GM21723 (cell line): ENCODE measurements around the gene LYPLA2.

Experiments
- ATAC-seq: cut with Tn5 transposase; IDR thresholded peaks from one replicate; pipeline ENCODE4 v1.9.1; 2021; ENCODE audit warnings: mild to moderate bottlenecking, moderate library complexity; ENCODE audit not compliant: unreplicated experiment

Gene LYPLA2

DNA sequence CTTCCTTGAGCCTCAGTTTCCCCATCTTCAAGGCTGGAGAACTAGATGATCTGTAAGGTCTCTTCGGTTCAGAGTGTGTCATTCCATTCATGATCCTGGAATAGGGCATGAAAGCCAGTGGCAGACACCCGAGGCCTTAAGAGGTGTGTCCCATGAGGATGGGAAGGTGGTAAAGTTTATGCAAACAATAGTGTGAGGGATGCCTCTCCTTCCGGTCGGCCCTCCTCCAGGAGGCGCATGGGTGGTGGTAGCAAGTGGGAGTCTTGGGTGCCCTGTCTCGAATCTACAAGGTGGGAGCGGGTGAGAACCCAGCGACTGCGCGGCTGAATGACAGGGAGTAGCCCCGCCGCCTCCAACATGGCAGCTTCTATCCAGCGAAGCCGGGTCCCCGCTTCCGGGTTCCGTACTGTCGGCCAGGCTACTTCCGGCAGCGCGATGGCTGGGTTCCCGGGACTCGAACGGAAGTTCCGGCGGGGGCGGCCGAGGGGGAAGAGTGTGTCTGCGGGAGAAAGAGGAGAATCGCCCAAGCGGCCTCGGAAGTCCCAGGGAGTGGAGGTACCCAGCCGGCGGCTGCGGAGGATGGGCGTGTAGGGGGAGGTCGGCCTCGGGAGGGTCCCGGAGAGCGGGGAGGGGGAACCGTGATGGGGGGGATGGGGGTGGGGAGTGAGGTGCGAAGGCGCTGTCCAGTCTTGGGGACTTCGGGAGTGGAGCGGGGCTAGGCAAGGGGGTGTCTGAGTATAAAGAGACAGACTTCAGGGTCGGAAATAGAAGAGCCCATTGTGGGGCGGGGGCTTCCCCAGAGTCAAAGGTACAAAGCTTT, at the start of gene LYPLA2:
Gene LYPLA2, plus strand, starts transcription at position 450 of the 820 bp plus-strand sequence. CDS start 1,538 bp downstream, outside the sequence.
- peak; percentile 69 for ATAC-seq

DNA sequence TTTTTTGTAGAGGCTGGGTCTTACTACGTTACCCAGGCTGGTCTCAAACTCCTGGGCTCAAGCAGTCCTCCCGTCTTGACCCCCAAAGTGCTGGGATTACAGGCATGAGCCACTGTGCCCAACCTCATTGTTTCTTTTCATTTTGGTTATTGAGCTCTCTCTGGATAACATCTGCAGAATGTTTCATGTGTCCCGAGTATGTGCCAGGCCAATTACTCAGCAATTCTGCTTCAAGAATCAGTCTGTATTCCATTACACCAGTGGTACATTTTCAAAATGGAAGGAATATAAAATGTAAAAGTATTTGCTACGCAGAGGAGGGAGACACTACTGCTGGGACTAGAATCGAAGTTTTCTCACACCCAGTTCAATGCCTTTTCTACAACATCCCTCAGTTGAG, 49.3 kb upstream of the LYPLA2 start:
- no peak for ATAC-seq

GRCh38 chr1:23742670-23743286, 48.2 kb upstream of the LYPLA2 start:
- ATAC-seq = no peak

- peak; percentile 79 for ATAC-seq
Observed at GRCh38 chr1:23743287-23744152, 47.4 kb upstream of the LYPLA2 start, which contains the start of gene ELOA. Gene ELOA, plus strand, starts transcription at chr1:23743471. Its CDS starts 33 bp downstream, at chr1:23743504.

- no peak for ATAC-seq
Observed at GRCh38 chr1:23745515-23745914, 45.4 kb upstream of the LYPLA2 start.

- no peak for ATAC-seq
Observed at GRCh38 chr1:23748016-23748415, 42.9 kb upstream of the LYPLA2 start.

- no peak for ATAC-seq
Observed at GRCh38 chr1:23751050-23751814, 39.7 kb upstream of the LYPLA2 start.

- no peak for ATAC-seq
Observed at GRCh38 chr1:23751815-23752200, 39.1 kb upstream of the LYPLA2 start.

DNA sequence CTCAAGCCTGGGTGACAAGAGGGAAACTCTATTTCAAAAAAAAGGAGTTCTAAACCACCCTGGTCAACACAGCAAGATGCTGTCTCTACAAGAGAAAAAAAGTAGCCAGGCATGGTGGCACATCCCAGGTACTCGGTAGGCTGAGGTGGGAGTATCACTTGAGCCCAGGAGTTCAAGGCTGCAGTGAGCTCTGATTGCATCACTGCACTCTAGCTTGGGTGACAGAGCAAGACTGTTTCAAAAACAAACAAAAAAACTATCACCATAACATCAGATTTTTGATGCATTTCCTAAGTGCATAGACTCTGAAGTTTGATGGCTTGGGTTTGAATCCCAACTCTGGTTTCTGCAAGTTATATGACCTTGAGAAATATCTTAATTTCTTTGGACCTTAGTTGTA, 38.0 kb upstream of the LYPLA2 start:
- ATAC-seq = no peak

GRCh38 chr1:23756676-23757075, 34.3 kb upstream of the LYPLA2 start:
- no peak for ATAC-seq

DNA sequence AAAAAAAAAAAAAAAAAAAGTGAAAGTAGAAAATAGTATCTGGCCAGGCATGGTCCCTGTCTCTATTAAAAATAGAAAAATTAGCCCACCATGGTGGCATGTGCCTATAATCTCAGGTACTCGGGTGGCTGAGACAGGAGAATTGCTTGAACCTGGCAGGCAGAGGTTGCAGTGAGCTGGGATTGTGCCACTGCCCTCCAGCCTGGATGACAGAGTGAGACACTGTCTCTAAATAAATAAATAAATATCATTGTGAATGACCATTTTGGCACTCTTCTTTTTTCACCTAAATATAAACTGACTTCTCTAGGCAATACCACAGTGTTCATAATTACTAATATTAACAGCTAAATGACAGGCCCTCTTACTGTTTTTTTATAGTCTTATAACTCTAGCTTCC, 33.1 kb upstream of the LYPLA2 start:
- no peak for ATAC-seq

GRCh38 chr1:23759277-23759676, 31.7 kb upstream of the LYPLA2 start:
- ATAC-seq = no peak

DNA sequence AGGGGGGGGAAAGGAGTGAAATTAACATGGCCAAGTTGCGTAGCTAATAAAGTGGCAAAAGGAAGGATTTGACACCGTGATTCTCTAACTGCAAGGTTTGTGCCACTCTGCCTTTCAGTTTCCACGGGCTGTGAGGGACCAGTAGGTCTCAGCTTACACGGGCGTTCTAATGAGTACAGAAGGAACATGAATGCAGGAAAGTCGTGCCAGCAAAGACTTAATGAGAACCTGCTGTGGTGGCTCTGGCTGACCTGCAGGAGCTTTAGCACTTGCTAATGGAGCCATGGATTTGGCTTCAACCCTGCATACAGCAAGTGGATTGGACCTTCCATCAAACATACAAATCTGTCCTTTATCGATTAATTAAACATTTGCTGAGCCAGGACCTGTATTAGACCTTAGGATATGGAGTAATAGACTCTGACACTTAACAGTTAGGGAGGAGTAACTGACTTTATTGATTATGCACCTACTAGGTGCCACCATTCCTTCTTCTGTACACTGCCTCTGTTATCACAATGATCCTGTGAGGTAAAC, 27.8 kb upstream of the LYPLA2 start:
- ATAC-seq = no peak

DNA sequence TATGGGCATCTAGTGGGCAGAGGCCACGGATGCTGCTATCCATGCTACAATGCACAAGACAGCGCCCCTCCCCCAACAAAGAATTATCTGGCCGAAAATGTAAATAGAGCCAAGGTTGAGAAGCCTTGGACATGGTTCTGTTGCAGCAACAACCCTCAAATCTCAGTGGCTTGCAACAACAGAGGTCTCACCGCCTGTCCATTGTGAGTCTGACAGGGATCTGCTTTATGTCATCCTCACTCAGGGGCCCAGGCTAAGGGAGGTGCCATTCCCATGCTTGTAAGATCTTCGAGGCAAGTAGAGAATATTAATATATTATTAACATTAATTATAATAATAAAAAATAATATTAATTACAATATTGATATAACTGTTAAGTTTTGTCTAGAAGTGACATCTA, 22.2 kb upstream of the LYPLA2 start:
- ATAC-seq = no peak

- ATAC-seq = no peak
Observed at GRCh38 chr1:23772049-23772853, 18.7 kb upstream of the LYPLA2 start.

GRCh38 chr1:23772854-23773242, 18.1 kb upstream of the LYPLA2 start:
- no peak for ATAC-seq

DNA sequence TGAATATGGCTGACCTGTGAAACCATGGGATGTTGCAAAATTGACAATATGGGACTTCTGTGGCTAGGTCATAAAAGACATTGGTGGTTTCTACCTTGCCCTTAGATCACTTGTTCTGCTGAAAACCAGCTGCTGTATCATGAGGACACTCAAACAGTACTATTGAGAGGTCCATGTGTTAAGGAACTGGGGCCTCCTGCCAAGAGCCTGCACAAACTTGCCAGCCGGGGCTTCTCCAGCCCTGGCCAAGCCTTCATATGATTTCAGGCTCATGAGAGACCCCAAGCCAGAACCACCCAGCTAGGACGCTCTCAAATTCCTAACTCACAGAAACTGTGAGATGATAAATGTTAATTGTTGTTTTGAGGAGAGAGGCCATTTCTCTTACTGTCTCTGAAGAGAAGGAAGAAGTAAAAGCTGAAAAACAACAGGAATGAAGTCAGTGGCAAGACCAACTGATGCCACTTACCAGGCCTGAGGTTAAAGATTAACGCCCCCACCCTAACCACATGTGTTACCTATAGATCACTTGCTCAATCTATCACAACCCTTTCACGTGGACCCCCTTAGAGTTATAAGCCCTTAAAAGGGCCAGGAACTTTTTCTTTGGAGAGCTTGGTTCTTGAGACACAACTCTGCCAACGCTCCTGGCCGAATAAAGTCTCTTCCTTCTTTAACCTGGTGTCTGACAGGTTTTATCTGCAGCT, 16.6 kb upstream of the LYPLA2 start:
- no peak for ATAC-seq

DNA sequence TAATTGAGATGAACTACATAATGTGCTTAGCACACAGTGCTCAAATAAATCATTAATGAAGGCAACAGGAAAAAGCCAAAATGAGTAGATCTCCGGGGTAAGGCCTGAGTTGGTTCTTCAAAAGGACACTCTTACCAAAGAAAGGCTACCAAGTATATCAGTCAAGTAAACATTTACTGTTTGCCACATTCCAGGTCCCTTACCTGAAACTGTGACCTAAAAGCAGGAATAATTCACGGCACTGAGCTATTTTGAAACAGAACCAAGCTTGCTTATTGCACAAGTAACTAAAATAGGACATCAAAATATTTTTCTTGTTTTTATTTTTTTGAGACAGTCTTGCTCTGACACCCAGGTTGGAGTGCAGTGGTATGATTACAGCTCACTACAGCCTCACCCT, 14.7 kb upstream of the LYPLA2 start:
- ATAC-seq = no peak
